HG03565 (cell line): ENCODE data around the gene AKAP13.
A peak's percentile ranks its signal among the peaks of the same experiment; 100 is the strongest.
"Not testable (repeated sequence)": the region's sequence is repeated elsewhere in the genome, so short reads cannot be mapped to it uniquely, and the experiment has no call there.

Experiments used
- ATAC-seq: cut with Tn5 transposase; IDR thresholded peaks from one replicate; pipeline ENCODE4 v1.9.1; 2021; ENCODE audit warnings: mild to moderate bottlenecking, moderate library complexity; ENCODE audit not compliant: unreplicated experiment

The AKAP13 gene, protein sequence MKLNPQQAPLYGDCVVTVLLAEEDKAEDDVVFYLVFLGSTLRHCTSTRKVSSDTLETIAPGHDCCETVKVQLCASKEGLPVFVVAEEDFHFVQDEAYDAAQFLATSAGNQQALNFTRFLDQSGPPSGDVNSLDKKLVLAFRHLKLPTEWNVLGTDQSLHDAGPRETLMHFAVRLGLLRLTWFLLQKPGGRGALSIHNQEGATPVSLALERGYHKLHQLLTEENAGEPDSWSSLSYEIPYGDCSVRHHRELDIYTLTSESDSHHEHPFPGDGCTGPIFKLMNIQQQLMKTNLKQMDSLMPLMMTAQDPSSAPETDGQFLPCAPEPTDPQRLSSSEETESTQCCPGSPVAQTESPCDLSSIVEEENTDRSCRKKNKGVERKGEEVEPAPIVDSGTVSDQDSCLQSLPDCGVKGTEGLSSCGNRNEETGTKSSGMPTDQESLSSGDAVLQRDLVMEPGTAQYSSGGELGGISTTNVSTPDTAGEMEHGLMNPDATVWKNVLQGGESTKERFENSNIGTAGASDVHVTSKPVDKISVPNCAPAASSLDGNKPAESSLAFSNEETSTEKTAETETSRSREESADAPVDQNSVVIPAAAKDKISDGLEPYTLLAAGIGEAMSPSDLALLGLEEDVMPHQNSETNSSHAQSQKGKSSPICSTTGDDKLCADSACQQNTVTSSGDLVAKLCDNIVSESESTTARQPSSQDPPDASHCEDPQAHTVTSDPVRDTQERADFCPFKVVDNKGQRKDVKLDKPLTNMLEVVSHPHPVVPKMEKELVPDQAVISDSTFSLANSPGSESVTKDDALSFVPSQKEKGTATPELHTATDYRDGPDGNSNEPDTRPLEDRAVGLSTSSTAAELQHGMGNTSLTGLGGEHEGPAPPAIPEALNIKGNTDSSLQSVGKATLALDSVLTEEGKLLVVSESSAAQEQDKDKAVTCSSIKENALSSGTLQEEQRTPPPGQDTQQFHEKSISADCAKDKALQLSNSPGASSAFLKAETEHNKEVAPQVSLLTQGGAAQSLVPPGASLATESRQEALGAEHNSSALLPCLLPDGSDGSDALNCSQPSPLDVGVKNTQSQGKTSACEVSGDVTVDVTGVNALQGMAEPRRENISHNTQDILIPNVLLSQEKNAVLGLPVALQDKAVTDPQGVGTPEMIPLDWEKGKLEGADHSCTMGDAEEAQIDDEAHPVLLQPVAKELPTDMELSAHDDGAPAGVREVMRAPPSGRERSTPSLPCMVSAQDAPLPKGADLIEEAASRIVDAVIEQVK (N-terminal part only)

DNA sequence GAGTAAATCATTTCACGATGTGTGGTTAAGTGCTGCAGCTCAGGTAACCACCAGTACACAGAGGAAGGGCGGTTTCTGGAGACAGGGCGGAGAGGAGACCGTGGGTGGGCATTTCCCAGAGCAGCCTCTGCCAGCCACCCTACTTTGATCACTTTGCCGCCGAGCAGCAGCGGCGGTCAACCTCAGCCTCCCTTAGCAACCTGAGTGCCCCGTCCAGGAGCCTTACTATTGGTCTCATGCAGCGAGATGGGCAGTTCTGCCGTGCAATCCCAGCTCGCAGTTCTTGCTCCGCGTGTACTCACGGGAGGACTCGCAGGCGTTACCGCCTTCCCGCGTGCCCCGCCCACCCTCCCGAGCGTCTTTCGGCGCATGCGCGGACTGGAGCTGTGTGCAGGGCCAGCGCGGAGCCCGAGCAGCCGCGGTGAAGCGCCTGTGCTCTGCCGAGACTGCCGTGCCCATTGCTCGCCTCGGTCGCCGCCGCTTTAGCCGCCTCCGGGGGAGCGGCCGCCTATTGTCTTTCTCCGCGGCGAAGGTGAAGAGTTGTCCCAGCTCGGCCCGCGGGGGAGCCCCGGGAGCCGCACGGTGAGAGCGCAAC is at the start of gene AKAP13:
AKAP13 (plus strand) TSS at position 387 of the 595 bp plus-strand sequence. CDS start 105,118 bp downstream, outside the sequence.
- ATAC-seq = peak; percentile 85

DNA sequence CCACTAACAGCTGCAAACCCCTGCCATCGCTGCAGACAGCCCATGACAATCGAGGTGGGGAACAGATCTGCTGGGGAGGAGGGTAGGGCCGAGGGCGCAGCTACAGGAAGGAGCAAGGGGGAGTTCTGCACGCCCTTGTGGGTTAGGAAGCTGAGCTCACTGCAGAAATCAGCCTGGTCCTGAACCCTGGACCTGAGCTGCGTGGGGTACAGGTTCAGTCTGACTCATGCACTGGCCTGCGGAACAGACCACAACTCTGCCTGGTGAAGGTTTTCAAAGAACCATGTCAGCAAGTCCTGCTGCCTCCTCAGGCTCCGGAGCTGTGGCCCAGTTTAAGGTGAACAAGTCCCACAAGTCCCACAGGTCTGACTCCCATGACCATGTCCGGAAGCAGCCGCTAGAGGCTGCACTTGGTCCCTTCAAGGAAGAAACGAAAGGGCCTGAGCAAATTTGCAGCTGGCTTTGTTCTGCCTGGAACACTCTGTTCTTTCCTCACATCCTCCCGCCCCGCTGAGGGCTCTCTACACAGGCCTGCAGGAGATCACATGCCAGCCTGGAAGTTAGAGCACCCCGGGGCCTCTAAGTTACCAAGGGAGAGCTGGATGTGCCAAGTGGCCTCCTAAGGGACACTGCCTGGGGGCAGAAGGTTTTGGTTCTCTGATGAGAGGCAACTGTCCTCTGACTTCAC is 49.4 kb upstream of the AKAP13 start:
- peak; percentile 66 for ATAC-seq

DNA sequence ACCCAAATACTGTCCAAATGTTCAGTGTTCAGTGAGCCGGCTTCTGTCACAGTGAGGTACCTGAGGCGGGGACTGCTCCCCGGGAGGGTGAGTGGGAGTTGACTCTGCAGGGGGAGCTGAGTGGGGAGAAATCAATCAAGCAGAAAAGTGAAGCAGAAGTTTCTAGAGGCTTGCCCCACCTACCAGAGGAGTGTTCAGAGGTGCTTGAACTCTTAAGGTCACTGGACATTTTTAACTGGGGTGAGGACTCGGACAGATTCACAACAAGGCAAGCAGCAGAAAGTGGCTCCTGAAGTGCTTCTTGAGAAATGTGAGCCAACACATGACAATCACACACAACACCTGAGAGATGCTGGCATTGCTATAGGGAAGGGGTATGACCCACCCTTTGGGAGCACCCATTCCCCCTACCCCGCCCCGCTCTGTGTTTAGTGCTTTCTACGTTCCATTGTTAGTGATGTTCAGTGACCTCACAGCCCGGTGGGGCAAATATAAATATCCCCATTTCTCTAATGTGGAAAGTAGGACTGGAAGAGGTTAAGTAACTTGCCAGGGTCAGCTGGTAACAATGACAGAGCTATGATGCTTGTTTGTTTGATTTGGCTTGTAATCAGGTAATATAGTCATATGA is 48.6 kb upstream of the AKAP13 start:
- ATAC-seq = no peak

DNA sequence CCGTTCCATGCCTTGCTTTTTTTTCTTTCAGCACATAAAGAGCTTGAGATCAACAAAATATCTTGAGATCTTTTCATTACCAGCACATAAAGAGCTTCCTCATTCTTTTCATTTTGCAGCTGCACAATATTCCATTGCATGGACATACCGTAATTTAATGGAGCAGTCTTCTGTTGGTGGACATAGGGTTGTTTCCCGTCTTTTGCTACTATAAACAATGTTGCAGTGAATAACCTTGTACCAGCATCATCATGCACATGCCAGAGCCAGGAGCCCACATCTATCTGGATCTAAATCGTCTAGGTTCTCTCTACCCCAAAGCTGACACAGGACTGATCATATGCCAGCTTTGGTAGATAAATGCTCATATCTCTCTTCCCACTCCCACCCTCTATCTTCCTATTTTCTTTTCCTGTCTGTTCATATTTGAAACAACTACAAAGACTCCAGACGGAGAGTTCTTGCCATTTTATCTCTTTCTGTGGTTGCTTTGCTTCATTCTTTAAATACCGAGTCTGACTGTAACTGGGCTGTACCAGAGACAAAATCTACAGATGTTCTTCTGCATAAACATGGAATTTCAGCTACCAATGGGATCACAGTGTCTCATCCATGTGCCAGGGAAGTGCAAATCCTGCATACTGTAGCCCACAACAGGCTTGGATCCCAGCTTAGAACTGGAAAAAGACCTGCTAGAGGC is 47.1 kb upstream of the AKAP13 start:
- no peak for ATAC-seq

DNA sequence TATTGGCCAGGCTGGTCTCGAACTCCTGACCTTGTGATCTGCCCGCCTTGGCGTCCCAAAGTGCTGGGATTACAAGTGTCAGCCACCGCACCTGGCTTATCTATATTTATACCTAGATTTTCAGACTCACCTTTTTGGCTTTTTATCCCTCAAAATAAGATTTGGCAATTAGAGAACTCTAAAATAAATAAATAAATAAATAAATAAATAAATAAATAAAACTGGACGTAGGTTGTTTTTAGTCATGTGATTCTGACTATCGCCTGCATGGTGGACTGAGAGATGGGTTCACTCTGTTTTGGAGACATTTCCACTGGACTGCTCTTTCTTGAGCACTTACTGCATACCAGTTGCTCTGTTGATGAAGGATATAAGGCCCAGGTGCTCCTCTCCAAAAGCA is 46.2 kb upstream of the AKAP13 start:
- no peak for ATAC-seq

DNA sequence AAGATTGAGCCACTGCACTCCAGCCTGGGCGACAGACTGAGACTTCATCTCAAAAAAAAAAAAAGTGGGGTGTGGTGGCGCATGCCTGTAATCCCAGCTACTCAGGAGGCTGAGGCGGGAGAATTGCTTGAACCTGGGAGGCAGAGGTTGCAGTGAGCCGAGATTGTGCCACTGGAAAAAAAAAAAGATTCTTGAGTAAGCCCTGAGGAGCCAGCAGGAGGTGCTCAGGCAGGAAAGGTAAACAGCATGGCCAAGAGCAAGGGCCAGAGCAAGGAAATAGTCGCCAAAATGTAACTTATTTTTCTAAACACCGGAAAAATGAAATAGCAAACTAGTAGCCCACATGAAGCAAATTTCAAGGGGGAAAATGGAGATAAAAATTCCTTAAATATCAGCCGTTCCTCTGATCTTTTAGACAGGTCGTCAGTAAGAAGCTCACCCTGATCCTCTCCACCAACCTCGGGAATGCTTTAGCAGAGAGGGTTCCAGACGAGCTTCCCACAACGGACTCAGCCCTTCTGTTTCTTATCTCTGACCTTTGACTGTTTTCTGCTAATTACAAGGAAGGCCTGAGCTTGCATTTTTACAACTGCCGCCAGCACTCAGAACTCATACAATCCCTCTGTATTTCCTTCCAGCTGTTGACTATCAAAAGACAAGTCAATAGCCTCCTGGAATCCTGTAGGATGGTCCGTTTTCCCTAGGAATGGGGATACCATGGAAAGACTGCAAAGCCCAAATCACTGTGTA is 45.0 kb upstream of the AKAP13 start:
- ATAC-seq = no peak

DNA sequence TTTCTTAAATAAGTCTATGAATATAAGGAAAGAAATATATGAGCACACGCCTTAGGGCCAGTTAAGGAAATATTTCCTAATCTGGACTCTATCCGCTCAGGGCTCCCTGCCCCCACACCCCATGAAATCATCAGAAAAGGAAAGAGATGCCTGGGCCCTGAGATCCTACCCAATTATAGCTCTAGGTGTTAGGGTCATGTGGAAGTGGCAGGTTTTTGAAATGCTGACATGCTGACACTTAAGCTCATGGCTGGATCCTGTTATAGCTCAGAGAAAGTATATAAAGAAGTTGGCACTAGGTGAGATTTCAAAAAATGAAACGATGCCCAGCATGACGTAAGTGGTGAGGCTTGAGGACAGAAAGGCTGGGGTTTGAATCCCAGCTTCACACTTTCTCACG is 43.5 kb upstream of the AKAP13 start:
- ATAC-seq = no peak

DNA sequence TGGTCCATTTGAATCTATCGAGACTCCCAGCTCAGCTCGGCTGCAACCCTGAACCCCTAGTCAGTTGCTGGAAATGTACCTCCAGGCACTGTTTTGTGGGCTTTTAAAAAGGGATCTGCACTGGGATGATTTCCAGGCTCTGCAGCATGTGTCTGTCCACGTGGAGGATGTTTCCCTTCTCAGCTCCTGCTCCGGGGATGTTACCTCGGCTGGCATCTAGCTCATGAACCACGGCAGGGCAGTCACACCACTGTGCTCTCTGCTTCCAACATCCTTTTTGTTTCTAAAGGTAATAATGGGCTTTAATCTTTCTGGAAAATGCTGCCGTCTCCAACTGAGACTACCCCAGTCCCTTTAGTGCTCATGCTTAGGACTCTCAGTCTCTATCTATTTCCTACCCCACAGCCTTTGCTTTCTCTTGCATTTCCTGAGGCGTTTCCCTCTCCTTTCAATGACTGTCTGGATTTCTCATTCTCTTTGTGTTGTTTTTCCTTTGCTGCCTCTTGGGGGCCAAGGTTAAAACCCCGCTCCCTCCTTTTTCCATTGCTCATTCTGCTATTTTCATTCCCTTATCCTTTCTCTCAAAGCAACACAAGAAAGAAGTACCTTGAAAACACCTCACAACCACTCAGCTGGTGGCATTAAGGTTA is 42.9 kb upstream of the AKAP13 start:
- ATAC-seq = no peak

DNA sequence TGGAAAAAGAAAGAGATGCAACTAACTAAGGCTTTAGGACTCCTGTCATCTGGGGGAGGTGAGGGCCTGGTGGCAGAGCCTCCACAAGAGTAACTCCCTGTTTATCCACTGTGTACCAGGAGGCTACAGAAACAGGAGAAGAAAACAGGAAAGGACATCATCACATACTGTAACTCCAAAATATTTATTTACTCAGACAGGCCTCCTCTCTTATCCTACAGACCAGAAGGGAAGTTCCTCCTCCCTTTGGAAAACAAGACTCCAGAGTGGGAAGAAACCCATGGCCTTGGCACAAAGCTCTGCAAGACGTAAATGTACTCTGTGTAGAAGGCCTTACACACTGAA is 40.1 kb upstream of the AKAP13 start:
- no peak for ATAC-seq

DNA sequence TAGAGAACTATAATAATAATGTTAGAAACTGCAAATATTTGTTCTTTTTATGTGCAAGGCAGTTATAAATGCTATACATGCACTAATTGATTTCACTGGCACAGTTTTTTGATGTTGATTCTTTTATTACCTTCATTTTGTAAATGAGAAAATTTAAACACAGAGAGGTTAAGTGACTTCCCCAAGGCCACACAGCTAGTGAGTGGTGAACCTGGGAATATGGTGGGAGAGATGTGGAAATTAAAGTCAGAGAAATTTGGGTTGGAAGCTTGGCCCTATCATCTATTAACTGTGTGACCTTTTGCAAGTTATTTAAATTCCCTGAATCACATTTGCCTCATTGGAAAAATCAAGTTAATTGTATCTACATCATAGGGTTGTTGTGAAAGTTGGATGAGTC is 39.6 kb upstream of the AKAP13 start:
- ATAC-seq = no peak

DNA sequence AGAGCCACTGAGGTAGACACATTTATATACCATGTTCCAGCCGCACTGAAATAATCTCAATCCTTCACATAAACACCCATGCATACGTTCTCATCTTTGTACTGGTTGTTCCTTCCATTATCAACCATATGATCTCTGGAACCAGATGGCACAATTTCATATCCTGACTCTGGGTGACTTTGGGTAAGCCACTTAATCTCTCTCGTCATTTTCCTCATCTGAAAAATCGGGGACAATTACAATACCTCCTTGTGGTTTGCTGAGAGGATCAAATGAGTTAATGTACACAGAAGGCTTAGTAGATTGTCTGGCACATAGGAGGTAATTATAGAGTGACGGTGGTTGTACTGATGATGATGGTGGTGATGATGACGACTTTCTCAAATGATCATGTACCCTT is 38.2 kb upstream of the AKAP13 start:
- ATAC-seq = not testable (repeated sequence)

DNA sequence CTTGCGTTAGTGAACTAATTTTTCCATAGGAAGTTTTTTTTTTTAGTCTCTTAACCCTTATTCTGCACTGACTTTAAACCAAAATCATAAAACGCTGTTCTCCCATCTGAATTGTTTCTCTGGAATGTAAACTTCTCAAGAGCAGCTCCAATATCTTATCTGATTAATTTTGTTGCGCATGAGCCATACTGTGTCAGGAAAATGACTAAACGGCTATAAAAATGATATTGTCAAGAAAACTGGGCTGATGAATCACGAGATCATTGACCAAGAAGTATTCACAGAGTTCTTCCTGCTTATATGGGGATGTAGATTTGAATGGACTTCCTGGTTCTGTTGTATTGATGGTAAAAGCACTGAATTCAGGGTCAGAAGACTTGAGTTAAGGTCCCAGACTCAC is 37.0 kb upstream of the AKAP13 start:
- ATAC-seq = not testable (repeated sequence)

DNA sequence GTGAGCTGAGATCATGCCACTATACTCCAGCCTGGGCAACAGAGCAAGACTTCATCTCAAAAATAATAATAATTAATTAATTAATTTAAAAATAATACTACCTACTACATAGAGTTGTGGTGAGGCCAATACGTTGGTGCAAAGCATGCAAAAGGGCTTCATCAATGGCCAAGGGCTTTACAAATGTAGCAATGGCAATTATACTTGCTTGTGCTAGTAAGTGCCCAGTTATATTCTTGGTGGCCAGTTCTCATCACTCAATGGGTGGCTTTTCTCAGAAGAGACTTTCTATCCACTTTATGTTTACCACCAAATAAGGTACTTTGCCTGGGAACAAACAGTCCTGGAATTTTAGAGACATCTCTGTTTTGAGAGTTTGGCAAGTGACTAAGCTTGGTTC is 36.2 kb upstream of the AKAP13 start:
- not testable (repeated sequence) for ATAC-seq

DNA sequence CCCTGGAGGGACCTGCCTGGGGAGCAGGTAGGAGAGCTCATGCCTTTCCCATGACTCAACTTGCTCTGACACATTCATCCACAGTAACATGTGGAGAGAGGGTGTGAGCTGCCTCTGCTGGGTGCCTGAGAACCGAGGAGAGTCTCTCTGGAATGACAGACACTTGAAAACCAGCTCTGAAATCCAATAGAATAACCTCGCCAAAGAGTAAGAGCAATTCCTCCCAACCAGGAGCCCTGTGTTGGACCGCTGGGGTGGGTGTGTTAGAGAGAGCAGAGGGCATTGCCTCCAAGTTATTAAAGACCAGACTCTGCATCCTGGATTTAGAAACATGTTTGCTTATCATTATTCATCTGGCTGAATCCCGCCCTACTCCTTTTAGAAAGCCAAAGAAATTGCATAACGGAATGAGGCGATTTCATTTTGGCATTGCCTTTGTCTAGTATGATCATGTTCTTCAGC is 35.7 kb upstream of the AKAP13 start:
- not testable (repeated sequence) for ATAC-seq

DNA sequence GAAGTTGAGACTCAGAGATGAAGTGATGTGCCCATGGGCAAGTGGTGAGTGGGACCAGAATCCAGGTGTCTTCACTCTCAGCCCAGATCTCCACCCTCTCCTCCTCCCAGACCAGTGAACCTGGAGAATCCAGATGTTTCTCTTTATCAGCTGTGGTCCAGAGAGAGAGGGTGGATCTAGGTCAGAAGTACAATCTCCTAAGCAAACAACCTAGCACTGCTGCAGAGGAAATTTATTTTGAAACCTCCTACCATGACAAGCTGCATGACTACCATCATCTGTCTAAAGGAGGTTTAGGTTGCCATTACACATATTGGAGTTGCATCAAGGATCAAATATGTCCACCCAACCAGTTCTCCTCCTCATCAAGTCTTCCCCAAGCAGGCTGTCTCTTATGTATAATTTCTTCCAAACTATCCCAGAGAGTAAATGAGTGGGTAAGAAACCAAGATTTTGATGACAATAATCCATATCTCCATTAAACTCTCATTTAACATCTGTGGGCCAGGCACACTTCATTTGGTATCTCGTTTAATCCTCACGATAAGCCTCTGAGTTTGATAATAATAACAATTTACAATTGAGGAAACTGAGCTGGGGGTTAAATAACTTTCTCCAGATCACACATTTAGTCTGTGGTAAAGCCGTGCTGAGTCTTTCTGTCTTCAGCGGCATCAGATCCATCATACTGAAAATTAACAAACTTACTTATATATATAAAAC is 35.0 kb upstream of the AKAP13 start:
- ATAC-seq = not testable (repeated sequence)

DNA sequence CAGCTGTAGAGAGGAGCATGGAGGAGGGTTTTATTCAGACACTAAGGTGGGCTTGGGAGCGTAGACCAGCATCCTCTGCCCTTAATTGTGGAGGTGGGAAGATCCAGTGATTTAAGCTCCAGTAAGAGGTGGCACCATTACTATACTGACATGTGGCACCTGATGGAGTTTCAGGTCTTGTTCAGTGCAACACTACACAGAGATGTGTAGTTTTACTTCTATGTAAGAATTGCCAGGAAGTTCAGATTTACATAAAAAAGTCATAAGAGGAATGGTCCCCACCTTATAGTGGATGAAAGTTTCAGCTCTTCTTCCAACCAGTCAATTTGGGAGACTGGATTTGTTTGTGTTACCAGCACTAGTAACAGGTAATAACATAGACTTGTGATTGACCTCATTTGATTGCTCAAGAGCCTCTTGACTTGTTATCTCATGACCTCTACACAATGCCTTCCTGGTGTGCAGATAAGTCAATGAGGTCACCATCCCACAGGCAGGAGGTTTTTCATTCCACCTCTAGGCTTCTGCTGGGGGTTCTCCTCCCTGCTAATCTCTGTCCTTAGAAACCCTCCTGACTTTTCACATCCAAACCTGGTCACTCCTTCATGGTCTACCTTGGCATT is 33.8 kb upstream of the AKAP13 start:
- ATAC-seq = not testable (repeated sequence)
